HEK293 (cell line): Measurements from ENCODE around the gene LGI2.

ENCODE experiments used
- SP2 ChIP-seq: fragments of 450-650 bp; formaldehyde crosslinking; IDR thresholded peaks from 2 replicates; pipeline ENCODE4 v1.5.1; 2016; ENCODE audit warnings: missing biosample characterization, missing genetic modification characterization
- ZFP41 ChIP-seq: fragments of 450-650 bp; formaldehyde crosslinking; IDR thresholded peaks from 2 replicates; pipeline ENCODE4 v1.5.1; 2016; ENCODE audit warnings: missing biosample characterization, missing genetic modification characterization, borderline replicate concordance
- ZNF202 ChIP-seq: fragments of 450-650 bp; formaldehyde crosslinking; IDR thresholded peaks from 2 replicates; pipeline ENCODE4 v1.5.1; 2016; ENCODE audit warnings: missing biosample characterization, missing genetic modification characterization, borderline replicate concordance
- ZNF274 ChIP-seq, 2 experiments: fragments of 200-500 bp in 1 of 2; fragments of 450-650 bp in 1 of 2; sonication (Bioruptor generic) in 1 of 2; formaldehyde crosslinking in 1 of 2; IDR thresholded peaks; 2 replicates each; pipeline versions ENCODE4 v1.5.1 to v1.6.1; 2014 to 2016; ENCODE audit warnings: borderline replicate concordance in 1 of 2, inconsistent platforms in 1 of 2, low read length in 1 of 2, missing biosample characterization in 1 of 2, missing genetic modification characterization in 1 of 2
- ZNF324 ChIP-seq: fragments of 450-650 bp; formaldehyde crosslinking; IDR thresholded peaks from 2 replicates; pipeline ENCODE4 v1.5.1; 2016; ENCODE audit warnings: missing biosample characterization, missing genetic modification characterization
- ZNF549 ChIP-seq: fragments of 450-650 bp; IDR thresholded peaks from 2 replicates; pipeline ENCODE4 v1.5.1; 2018; ENCODE audit warnings: missing biosample characterization, missing genetic modification characterization, mild to moderate bottlenecking, inconsistent platforms, moderate library complexity
- TF ChIP-seq, protein P1 (sequence below): fragments of 450-650 bp; formaldehyde crosslinking; IDR thresholded peaks from 2 replicates; pipeline ENCODE4 v1.5.1; 2016; ENCODE audit warnings: missing biosample characterization, missing genetic modification characterization
- TF ChIP-seq, protein P2 (sequence below): fragments of 450-650 bp; formaldehyde crosslinking; IDR thresholded peaks from 2 replicates; pipeline ENCODE4 v1.5.1; 2016; ENCODE audit warnings: missing biosample characterization, missing genetic modification characterization

DNA sequence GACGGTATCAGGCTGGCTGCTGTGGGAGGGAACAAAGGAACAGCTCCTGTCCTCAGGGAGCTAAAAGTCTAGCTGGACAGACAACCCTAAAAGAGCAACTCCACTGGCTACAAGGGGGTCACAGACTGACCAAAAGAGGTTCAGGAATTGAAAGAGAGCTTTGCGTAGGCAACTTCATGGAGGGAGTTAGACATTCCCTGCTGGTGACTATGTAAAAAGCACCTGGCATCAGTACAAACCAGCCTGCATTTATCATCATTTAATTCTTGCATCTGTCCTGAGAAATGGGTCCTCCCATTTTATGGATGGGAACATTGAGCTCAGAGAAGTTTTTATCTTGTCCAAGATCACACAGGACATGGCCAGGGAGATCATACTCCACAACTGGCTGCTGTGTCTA lies 1.4 kb upstream of the LGI2 start:
- TF ChIP-seq ZFP41 (no peak), SP2 (tag by site-specific recombination) (no peak), ZNF202 (tag by site-specific recombination) (no peak), ZNF324 (tag by site-specific recombination) (no peak), ZNF549 (tag by site-specific recombination) (no peak), ZNF274 (IDR thresholded peaks at IDR 0.05; ENCODE audit: low read length) (no peak), ZNF274 (tag by site-specific recombination; IDR thresholded peaks at IDR 0.05; ENCODE audit: borderline replicate concordance) (no peak)
- TF ChIP-seq, protein P1, sequence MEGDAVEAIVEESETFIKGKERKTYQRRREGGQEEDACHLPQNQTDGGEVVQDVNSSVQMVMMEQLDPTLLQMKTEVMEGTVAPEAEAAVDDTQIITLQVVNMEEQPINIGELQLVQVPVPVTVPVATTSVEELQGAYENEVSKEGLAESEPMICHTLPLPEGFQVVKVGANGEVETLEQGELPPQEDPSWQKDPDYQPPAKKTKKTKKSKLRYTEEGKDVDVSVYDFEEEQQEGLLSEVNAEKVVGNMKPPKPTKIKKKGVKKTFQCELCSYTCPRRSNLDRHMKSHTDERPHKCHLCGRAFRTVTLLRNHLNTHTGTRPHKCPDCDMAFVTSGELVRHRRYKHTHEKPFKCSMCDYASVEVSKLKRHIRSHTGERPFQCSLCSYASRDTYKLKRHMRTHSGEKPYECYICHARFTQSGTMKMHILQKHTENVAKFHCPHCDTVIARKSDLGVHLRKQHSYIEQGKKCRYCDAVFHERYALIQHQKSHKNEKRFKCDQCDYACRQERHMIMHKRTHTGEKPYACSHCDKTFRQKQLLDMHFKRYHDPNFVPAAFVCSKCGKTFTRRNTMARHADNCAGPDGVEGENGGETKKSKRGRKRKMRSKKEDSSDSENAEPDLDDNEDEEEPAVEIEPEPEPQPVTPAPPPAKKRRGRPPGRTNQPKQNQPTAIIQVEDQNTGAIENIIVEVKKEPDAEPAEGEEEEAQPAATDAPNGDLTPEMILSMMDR (tag by site-specific recombination) = no peak
- TF ChIP-seq, protein P2, sequence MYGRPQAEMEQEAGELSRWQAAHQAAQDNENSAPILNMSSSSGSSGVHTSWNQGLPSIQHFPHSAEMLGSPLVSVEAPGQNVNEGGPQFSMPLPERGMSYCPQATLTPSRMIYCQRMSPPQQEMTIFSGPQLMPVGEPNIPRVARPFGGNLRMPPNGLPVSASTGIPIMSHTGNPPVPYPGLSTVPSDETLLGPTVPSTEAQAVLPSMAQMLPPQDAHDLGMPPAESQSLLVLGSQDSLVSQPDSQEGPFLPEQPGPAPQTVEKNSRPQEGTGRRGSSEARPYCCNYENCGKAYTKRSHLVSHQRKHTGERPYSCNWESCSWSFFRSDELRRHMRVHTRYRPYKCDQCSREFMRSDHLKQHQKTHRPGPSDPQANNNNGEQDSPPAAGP (tag by site-specific recombination) = no peak
